Glutamatergic neuron (in vitro differentiated cells): ENCODE measurements around the gene NRXN3. TPM values are rescaled to one million over a fixed set of nuclear protein-coding genes. Genes with fewer than 3 reads are reported as not detected.

ENCODE experiments used
- DNase-seq: peaks from one replicate; pipeline ENCODE4 v3.0.0; 2022
- H3K27ac Mint-ChIP-seq: one replicate; pipeline ENCODE4 v1.8.0; 2020; ENCODE audit warnings: mild to moderate bottlenecking, mixed read lengths, inconsistent platforms; ENCODE audit not compliant: unreplicated experiment
- H3K27me3 Mint-ChIP-seq: one replicate; pipeline ENCODE4 v1.8.0; 2020; ENCODE audit warnings: mild to moderate bottlenecking, moderate library complexity, mixed read lengths, inconsistent platforms; ENCODE audit not compliant: unreplicated experiment
- H3K36me3 Mint-ChIP-seq: one replicate; pipeline ENCODE4 v1.8.0; 2020; ENCODE audit warnings: mild to moderate bottlenecking, mixed read lengths, inconsistent platforms; ENCODE audit not compliant: unreplicated experiment
- H3K4me1 Mint-ChIP-seq: one replicate; pipeline ENCODE4 v1.8.0; 2020; ENCODE audit warnings: mild to moderate bottlenecking, low read depth, mixed read lengths, inconsistent platforms; ENCODE audit not compliant: unreplicated experiment
- H3K4me3 Mint-ChIP-seq: one replicate; pipeline ENCODE4 v1.8.0; 2020; ENCODE audit warnings: mild to moderate bottlenecking, mixed read lengths, inconsistent platforms; ENCODE audit not compliant: unreplicated experiment
- H3K9me3 Mint-ChIP-seq: one replicate; pipeline ENCODE4 v1.8.0; 2020; ENCODE audit warnings: mild to moderate bottlenecking, moderate library complexity, mixed read lengths, inconsistent platforms; ENCODE audit not compliant: unreplicated experiment
- CTCF ChIP-seq: fragments of 200-600 bp; sonication (generic); IDR thresholded peaks from one replicate; pipeline ENCODE4 v1.5.0; 2021; ENCODE audit not compliant: partially characterized antibody, unreplicated experiment
- total RNA-seq: library from RNA; stranded (reverse); fragmentation: NEBNext Ultra II Directional; extraction: Animal tissue kit (Norgen Biotek cat#: 25700); gene quantifications from one replicate; pipeline ENCODE4 v1.2.1, GENCODE V29; 2021; ENCODE audit not compliant: unreplicated experiment

The NRXN3 gene
- total RNA-seq, 1 donor from 2014 or later = 1.2 TPM

DNA sequence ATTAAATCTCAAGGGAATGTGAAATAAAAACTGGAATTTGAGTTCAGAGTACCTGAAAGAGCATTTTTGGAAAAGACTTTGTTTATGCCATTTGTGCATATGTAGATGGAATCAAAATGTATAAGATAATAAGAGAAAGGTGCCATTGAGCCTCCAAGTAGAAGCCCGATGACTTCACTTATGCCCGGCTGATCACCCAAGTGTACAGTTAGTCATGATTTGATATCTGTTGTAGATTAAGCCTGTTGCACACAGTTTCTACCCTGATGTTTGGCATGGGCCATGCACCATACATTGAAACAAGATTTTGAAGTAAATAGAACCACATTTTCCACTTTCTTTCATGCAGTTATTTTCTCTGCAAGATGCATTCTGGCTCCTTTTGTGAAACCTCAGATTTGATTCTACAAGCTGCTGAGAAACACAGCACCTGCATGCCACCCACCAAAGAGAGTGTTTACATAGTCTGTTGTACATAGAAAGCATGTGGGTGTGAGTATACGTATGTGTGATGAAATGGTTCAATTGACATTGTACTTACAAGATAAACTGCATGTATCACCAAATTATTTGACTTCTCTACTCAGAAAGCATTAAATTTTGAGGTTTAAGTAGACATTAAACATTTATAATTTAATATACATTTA lies 1268.6 kb downstream of the NRXN3 start:
- DNase-seq = no peak
- TF ChIP-seq CTCF = no peak
- Mint-ChIP-seq H3K27me3 (no peaks in the 10 kb centered on the region), H3K4me3 (no peak overlapping the region), H3K27ac (no peak overlapping the region), H3K36me3 (no peaks in the 10 kb centered on the region), H3K4me1 (peaks cover 13% of the 10 kb centered on the region), H3K9me3 (no peaks in the 10 kb centered on the region)

DNA sequence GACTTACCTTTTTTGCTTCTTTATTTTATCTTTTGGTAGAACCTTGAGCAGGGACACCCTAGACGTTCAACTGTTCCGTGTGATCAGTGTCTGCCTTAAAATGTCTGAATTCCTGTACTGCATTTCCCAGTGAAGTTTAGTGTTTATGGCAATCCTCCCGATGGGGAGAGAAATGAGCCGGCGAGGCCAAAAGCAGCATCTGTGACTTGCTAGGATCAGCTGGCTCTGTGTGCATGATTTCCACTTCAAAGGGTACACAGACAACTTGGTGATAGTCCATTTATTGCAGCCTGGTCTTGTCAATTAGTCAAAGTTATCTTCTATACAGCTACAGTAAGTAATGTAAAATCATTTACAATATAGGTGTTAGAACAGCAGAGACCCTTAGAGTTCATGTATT lies 1272.6 kb downstream of the NRXN3 start:
- Mint-ChIP-seq H3K36me3 (no peaks in the 10 kb centered on the region), H3K27me3 (no peaks in the 10 kb centered on the region), H3K9me3 (peaks cover 1% of the 10 kb centered on the region), H3K27ac (no peak overlapping the region), H3K4me3 (no peak overlapping the region), H3K4me1 (peaks cover 10% of the 10 kb centered on the region)
- TF ChIP-seq CTCF = no peak
- no peak for DNase-seq

DNA sequence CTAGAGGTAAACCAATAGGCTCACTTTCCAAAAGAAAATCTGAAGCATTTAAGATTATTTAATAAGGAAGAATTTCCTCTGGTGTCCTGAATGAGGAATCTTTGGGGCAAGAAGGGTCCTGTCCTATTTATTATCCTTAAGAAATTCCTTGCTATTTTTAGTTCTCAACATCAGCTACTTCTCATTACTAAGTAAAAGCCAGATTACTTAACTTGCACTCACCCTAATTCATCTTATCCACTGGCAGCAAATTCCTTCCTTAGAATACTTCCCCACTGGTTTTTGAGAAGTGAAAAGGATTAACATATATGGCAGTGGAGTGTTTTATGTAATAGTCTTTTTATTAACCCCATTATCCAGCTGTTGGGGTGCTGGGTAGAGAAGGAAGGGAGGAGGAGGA lies 1273.4 kb downstream of the NRXN3 start:
- no peak for DNase-seq
- peaks cover 1% of the 10 kb centered on the region for H3K9me3 Mint-ChIP-seq
- H3K27me3 Mint-ChIP-seq = no peaks in the 10 kb centered on the region
- H3K4me1 Mint-ChIP-seq = peaks cover 10% of the 10 kb centered on the region
- no peaks in the 10 kb centered on the region for H3K36me3 Mint-ChIP-seq
- TF ChIP-seq CTCF = no peak
- H3K27ac Mint-ChIP-seq = no peak overlapping the region
- H3K4me3 Mint-ChIP-seq = no peak overlapping the region

DNA sequence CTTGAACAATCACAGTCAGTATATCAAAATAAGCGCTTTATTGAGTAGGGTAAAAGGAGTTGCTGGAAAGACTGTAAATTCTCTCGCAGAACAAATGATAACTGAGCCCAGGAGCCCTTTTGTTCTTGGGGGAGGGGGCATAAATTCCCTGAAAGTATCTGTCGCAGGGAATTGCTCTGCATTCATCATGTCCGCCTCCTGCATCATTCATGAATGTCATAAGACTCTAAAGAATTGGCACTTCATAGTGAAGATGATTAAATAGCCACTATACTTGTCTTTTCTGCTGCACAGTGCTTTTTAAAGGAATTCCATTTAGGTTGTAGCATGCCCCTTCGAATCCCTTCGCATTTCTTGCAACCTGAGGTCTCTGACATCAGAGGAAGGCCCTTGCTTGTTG lies 1278.8 kb downstream of the NRXN3 start:
- DNase-seq = no peak
- Mint-ChIP-seq H3K4me3 (no peak overlapping the region), H3K36me3 (no peaks in the 10 kb centered on the region), H3K4me1 (peaks cover 4% of the 10 kb centered on the region), H3K9me3 (peaks cover 1% of the 10 kb centered on the region), H3K27me3 (no peaks in the 10 kb centered on the region), H3K27ac (no peak overlapping the region)
- no peak for TF ChIP-seq CTCF

DNA sequence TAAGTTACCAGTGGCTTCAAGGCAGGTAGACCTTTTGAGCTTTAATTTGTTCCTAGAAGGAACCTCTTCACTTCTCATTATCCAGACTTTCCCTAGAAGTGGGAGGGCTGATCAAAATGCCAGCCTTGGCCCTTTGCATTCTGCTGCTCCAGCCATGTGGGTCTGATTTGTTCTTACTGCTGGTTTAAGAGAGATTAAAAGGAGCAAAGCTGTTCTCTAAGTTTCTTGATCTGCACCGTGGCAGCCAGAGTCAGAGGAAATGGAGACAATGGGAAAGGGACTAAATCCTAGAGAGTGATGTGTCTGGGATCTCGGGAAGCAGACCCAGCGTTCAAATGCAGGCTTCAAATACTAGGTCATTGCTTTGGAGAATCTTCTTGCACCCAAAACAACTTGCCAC lies 1281.4 kb downstream of the NRXN3 start:
- no peak for DNase-seq
- H3K4me1 Mint-ChIP-seq = no peaks in the 10 kb centered on the region

More for the DNA sequence above, 1281.4 kb downstream of the NRXN3 start:
- Mint-ChIP-seq H3K27ac (no peak overlapping the region), H3K4me3 (no peak overlapping the region), H3K27me3 (no peaks in the 10 kb centered on the region), H3K36me3 (no peaks in the 10 kb centered on the region), H3K9me3 (no peaks in the 10 kb centered on the region)
- no peak for TF ChIP-seq CTCF
